SK-N-SH (cell line): ENCODE results near the gene ANTKMT.
"Not testable (repeated sequence)": the region's sequence is repeated elsewhere in the genome, so short reads cannot be mapped to it uniquely, and the experiment has no call there.

Experiments
- EP300 ChIP-seq, 2 experiments: IDR thresholded peaks; 2 replicates each; pipeline versions ENCODE4 v1.4.0 to v1.6.1; 2012; ENCODE audit warnings: borderline replicate concordance in 1 of 2, low read depth in 1 of 2, low read length in 1 of 2
- FOXM1 ChIP-seq: IDR thresholded peaks from 2 replicates; pipeline ENCODE4 v1.4.0; 2012; ENCODE audit warnings: low read depth, mild to moderate bottlenecking
- GATA2 ChIP-seq: sonication (generic); formaldehyde crosslinking; IDR thresholded peaks from 2 replicates; pipeline ENCODE4 v1.5.0; 2020; ENCODE audit warnings: mild to moderate bottlenecking, missing genetic modification reagents
- MAX ChIP-seq: IDR thresholded peaks from 2 replicates; pipeline ENCODE4 v1.4.0; 2012; ENCODE audit warnings: low read depth
- RFX5 ChIP-seq: IDR thresholded peaks from 2 replicates; pipeline ENCODE4 v1.6.1; 2012; ENCODE audit warnings: mild to moderate bottlenecking, improper control_type of control experiment, low read length
- RXRA ChIP-seq: IDR thresholded peaks from 2 replicates; pipeline ENCODE4 v1.4.0; 2012; ENCODE audit warnings: low read depth, mild to moderate bottlenecking, borderline replicate concordance
- SIN3A ChIP-seq: IDR thresholded peaks from 2 replicates; pipeline ENCODE4 v1.6.1; 2012; ENCODE audit warnings: low read depth, mild to moderate bottlenecking, low read length, moderate library complexity, borderline replicate concordance
- SMC3 ChIP-seq: IDR thresholded peaks from 2 replicates; pipeline ENCODE4 v1.6.1; 2012; ENCODE audit warnings: low read depth, low read length, improper control_type of control experiment
- TAF1 ChIP-seq: IDR thresholded peaks from 2 replicates; pipeline ENCODE4 v1.6.1; 2012; ENCODE audit warnings: low read depth, mild to moderate bottlenecking, low read length, moderate library complexity, borderline replicate concordance
- YY1 ChIP-seq: IDR thresholded peaks from 2 replicates; pipeline ENCODE4 v1.4.0; 2012; ENCODE audit warnings: low read depth, mild to moderate bottlenecking
- TF ChIP-seq, protein P1 (sequence below): IDR thresholded peaks from 2 replicates; pipeline ENCODE4 v1.4.0; 2012; ENCODE audit warnings: low read depth, borderline replicate concordance
- TF ChIP-seq, protein P2 (sequence below): fragments of 200-600 bp; sonication (generic); IDR thresholded peaks from 2 replicates; pipeline ENCODE4 v1.6.1; 2017; ENCODE audit warnings: antibody characterized with exemption, mild to moderate bottlenecking, moderate library complexity
- TF ChIP-seq, protein P3 (sequence below): IDR thresholded peaks from 2 replicates; pipeline ENCODE4 v1.6.1; 2012; ENCODE audit warnings: mild to moderate bottlenecking, low read depth, low read length, moderate library complexity
- TF ChIP-seq, protein P4 (sequence below): fragments of 150-350 bp; IDR thresholded peaks from 2 replicates; pipeline ENCODE4 v1.6.1; 2017; ENCODE audit warnings: antibody characterized with exemption, low read length, low read depth, borderline replicate concordance

GRCh38 chr16:691242-691641 is 29.7 kb upstream of the ANTKMT start:
- TF ChIP-seq, protein P1, sequence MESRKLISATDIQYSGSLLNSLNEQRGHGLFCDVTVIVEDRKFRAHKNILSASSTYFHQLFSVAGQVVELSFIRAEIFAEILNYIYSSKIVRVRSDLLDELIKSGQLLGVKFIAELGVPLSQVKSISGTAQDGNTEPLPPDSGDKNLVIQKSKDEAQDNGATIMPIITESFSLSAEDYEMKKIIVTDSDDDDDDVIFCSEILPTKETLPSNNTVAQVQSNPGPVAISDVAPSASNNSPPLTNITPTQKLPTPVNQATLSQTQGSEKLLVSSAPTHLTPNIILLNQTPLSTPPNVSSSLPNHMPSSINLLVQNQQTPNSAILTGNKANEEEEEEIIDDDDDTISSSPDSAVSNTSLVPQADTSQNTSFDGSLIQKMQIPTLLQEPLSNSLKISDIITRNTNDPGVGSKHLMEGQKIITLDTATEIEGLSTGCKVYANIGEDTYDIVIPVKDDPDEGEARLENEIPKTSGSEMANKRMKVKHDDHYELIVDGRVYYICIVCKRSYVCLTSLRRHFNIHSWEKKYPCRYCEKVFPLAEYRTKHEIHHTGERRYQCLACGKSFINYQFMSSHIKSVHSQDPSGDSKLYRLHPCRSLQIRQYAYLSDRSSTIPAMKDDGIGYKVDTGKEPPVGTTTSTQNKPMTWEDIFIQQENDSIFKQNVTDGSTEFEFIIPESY: not testable (repeated sequence)
- TF ChIP-seq GATA2 (CRISPR knock-in tag); EP300 (IDR thresholded peaks at IDR 0.05; ENCODE audit: borderline replicate concordance in 1 of 2, low read depth in 1 of 2, low read length in 1 of 2); RFX5; YY1; RXRA; TAF1; FOXM1; SIN3A; SMC3; MAX: not testable (repeated sequence)
- TF ChIP-seq, protein P2, sequence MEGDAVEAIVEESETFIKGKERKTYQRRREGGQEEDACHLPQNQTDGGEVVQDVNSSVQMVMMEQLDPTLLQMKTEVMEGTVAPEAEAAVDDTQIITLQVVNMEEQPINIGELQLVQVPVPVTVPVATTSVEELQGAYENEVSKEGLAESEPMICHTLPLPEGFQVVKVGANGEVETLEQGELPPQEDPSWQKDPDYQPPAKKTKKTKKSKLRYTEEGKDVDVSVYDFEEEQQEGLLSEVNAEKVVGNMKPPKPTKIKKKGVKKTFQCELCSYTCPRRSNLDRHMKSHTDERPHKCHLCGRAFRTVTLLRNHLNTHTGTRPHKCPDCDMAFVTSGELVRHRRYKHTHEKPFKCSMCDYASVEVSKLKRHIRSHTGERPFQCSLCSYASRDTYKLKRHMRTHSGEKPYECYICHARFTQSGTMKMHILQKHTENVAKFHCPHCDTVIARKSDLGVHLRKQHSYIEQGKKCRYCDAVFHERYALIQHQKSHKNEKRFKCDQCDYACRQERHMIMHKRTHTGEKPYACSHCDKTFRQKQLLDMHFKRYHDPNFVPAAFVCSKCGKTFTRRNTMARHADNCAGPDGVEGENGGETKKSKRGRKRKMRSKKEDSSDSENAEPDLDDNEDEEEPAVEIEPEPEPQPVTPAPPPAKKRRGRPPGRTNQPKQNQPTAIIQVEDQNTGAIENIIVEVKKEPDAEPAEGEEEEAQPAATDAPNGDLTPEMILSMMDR: not testable (repeated sequence)
- TF ChIP-seq, protein P3, sequence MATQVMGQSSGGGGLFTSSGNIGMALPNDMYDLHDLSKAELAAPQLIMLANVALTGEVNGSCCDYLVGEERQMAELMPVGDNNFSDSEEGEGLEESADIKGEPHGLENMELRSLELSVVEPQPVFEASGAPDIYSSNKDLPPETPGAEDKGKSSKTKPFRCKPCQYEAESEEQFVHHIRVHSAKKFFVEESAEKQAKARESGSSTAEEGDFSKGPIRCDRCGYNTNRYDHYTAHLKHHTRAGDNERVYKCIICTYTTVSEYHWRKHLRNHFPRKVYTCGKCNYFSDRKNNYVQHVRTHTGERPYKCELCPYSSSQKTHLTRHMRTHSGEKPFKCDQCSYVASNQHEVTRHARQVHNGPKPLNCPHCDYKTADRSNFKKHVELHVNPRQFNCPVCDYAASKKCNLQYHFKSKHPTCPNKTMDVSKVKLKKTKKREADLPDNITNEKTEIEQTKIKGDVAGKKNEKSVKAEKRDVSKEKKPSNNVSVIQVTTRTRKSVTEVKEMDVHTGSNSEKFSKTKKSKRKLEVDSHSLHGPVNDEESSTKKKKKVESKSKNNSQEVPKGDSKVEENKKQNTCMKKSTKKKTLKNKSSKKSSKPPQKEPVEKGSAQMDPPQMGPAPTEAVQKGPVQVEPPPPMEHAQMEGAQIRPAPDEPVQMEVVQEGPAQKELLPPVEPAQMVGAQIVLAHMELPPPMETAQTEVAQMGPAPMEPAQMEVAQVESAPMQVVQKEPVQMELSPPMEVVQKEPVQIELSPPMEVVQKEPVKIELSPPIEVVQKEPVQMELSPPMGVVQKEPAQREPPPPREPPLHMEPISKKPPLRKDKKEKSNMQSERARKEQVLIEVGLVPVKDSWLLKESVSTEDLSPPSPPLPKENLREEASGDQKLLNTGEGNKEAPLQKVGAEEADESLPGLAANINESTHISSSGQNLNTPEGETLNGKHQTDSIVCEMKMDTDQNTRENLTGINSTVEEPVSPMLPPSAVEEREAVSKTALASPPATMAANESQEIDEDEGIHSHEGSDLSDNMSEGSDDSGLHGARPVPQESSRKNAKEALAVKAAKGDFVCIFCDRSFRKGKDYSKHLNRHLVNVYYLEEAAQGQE: not testable (repeated sequence)
- TF ChIP-seq, protein P4, sequence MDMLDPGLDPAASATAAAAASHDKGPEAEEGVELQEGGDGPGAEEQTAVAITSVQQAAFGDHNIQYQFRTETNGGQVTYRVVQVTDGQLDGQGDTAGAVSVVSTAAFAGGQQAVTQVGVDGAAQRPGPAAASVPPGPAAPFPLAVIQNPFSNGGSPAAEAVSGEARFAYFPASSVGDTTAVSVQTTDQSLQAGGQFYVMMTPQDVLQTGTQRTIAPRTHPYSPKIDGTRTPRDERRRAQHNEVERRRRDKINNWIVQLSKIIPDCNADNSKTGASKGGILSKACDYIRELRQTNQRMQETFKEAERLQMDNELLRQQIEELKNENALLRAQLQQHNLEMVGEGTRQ: not testable (repeated sequence)
